ENCODE data around the gene TTC34.

The TTC34 gene

GRCh38 chr1:2828586-2829250 is 27.2 kb upstream of the TTC34 start:
- DNase-seq, result no peak

GRCh38 chr1:2826736-2827292 is 25.3 kb upstream of the TTC34 start:
- DNase-seq, result no peak

- no peak for DNase-seq
Measured at GRCh38 chr1:2826316-2826715, 24.8 kb upstream of the TTC34 start.

DNA sequence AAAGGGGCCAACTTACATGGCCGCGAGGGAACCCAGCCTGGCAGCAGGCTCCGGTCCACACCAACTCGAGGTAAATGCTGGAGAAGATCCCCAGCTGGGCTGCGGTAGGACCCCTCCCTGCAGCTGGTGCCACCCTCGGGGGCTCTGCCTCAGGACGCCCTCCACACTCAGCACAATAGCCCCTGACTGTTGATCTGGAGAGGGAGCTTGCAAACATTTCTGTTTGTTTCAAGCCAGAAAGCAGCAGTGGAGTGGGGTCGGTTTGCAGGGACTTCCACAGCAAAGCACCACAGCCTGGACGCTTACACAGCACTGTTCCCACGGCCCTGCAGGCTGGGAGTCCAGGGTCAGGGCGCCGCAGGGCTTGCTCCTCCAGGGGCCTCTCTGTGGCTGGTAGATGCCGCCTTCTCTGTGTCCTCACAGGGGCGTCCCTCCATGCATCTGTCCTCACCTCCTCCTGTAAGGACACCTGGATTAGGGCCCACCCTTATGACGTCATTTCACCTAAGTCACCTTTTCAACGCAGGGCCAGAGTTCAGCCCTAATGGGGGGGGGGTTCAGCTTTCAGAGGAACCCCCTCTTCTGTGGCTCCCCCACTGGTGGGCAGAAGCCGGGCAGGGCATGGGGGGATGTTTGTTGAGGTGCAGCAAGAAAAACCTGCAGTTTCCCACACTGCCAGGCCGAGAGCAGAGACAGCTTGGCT is 24.1 kb upstream of the TTC34 start:
- DNase-seq, result no peak

GRCh38 chr1:2824999-2825398 is 23.5 kb upstream of the TTC34 start:
- no peak for DNase-seq

- no peak for DNase-seq
Measured at GRCh38 chr1:2823921-2824610, 22.6 kb upstream of the TTC34 start.

DNA sequence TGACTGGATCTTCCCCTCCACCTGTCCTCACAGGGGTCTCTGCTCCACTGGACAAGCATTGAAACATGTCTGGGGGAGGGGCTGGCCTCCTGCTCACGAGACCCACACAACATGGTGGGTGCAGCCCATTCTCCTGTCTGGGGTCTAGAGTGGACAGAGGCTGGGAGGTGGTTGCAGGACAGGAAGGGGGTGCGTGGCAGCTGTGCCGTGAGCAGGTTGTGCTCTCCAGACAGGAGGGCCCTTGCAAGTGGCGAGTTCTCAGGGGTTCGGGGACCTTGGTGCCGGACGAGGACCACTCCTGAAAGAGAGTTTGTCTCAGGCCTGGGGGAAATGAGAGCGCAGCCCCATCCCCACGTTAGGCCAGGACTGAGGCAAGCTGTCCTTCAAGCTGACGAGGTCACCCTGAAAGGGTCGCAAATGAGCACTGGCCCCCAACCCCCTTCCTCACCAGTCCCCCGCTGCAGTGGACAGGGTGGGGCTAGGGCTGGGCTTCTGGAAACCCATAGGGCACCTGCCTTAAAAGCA is 21.2 kb upstream of the TTC34 start:
- no peak for DNase-seq

- DNase-seq, result peak; percentile 30
Measured at GRCh38 chr1:2821966-2822620, 20.6 kb upstream of the TTC34 start.

DNA sequence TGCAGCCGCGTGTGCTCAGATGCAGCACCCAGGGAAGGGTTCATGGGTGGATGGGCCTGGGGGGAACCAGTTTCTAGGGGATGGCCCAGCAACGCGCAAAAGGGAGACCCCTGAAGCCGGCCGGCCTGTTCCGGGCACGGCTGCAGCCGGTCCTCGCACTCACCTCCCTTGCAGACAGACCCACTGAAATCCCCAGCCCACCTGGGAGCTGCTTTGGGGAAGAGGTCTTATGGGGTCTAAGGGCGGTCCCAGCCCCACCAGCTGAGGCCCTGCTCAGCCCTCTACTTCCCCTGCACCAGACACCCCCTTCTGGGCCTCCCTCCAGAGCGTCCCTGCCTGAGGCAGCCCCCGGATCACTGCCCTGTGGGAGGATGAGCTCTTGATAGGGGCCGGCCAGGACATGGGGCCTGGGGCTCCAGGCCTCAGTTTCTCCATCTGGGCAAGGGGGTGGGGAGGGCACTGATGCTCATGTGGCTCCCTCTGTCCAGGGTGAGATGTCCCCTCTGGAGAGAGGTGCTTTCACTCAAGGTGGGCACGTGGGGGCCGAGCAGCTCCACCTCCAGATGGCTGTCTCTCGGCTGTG is 20.0 kb upstream of the TTC34 start:
- no peak for DNase-seq

DNA sequence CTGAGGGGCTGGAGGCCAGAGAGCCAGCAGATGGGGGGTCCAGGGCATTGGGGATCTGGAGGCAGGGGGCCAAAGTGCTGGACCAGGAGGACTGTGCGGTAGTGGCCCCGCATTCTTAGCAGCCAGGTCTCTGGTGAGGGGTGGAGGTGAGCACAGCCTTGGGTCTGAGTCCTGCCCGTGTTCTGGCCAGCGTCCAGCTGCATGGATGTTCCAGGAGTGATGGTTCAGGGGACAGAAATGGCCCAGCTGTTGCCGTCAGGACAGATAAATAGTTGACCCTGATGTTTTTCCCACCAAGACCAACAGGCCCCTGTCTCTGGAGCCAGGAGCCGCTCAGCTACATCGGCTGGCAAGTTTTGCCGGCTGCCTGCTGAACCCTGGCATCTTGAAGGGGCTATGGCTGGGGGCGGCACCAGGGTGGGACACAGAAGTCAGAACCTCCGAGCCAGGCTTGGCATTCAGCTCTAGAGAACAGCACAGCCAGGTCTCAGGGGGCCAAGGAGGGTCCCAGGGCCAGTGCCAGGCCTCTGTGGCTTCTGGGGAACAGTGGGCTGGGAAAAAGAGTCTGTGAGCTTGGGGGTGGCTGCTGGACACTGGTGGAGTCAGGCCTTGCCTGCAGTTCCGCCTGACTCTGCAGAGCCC is 19.4 kb upstream of the TTC34 start:
- no peak for DNase-seq

DNA sequence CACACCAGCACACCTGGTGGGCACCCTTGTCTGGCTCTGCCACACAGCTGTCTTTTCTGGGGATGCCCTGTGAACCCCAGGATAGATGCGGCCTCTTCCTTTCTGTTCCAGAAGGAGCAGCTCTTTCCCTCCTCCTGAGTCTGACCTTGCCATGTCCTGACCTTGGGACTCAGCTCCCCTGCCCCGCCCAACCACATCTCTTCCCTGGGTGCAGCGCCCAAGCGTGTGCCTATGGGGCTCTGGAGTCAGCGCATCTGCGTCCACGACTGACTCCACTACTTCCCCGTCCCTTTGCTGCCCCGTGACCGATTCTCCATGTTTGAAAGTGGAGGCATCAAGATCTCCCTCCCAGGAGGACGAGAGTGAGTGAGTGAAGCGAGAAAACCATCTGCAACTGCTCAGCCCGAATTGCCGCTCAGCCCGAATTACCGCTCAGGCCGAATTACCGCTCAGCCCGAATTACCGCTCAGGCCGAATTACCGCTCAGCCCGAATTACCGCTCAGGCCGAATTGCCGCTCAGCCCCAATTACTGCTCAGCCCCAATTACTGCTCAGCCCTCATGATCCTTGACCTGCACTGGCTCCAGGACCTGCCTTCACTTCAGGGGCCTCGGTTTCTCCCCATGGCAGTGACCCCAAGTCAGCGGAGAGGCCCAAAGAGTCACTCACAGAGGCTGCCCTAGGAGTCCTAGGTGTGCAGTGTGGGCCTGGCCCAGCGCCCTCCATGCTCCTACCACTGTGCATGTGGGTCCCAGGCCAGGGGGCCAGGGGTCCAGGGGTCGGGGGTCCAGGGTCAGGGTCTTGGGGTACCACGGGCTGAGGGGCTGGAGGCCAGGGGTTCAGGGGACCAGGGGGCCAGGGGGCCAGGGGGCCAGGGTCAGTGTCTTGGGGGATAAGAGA is 18.6 kb upstream of the TTC34 start:
- DNase-seq, result no peak

DNA sequence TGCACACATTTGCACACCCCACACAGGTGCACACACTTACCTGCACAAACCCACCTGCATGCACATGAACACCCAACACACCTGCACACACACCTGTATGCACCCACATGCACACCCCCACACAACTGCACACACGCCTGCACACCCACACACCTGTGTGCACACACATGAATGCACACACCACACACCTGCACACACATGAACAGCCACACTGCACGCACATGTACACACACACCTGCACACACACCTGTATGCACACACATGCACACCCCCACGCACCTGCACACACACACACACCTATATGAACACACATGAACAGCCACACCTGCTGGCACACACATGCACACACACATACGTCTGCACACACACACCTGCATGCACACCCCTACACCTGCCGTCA is 17.9 kb upstream of the TTC34 start:
- no peak for DNase-seq

DNA sequence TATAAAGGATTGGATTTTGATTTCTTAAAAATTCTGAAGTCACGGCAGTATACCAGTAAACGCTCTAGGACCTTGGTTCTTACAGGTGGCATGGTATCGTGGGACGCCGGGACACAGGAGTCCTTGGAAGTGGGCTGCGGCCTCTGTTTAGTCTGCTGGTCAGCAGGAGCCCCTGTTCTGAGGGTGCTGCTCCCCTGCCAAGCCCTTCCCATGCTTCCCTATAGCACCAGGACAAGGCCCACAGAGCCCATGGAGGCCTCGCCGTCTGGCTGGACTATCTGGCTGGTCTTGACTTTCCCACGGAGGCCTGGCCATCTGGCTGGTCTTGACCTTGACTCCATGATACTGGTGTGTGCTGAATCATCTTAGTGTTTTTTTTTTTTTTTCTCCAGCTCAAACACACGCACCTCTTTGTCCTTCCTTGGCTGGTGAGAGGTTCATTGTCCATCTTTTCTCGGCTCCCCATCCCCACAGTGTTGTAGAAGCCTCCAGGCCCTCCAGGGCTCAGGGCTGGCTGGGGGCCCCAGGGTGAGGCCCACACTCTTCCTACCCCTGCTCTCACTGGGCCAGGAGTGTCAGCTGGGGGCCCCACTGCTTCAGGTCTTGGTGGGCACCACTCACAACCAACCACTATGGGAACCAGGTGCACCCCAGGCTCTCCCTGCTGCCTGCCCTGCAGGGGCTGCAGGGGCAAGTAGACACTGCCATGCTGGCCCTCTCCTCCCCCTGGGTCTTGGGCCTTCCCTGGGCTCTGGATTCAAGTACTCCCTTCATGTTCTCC is 16.5 kb upstream of the TTC34 start:
- DNase-seq, result no peak

GRCh38 chr1:2816786-2817185 is 15.3 kb upstream of the TTC34 start:
- DNase-seq, result no peak

GRCh38 chr1:2815551-2815950 is 14.1 kb upstream of the TTC34 start:
- no peak for DNase-seq

DNA sequence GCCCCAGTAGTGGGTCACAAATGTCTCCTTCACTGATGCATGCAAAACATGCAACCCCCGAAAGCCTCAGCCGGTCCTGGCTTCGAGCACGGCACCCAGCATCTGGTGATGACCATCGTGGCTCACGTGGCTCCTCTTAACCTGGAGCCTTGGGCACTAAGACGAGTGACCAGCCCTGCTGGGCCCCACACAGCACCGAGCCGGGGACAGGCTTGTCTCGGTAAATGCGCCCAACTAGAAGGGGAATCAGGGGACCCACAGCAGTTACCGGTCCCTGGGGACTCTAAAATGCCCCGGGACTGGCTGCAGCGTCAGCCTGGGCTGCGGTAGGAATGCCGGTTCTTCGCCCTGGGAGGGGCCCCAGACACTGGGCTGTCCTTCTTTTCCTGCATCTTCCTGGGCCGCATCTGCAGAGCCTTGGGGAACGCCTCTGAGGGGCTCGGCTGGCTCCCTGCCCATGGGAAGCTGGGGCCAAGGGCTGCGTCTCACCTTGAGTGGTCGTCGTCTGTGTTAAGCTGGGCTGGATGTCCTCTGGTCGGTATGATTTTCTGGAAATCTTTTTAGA is 13.1 kb upstream of the TTC34 start:
- no peak for DNase-seq

GRCh38 chr1:2812939-2813653 is 11.6 kb upstream of the TTC34 start:
- no peak for DNase-seq

DNA sequence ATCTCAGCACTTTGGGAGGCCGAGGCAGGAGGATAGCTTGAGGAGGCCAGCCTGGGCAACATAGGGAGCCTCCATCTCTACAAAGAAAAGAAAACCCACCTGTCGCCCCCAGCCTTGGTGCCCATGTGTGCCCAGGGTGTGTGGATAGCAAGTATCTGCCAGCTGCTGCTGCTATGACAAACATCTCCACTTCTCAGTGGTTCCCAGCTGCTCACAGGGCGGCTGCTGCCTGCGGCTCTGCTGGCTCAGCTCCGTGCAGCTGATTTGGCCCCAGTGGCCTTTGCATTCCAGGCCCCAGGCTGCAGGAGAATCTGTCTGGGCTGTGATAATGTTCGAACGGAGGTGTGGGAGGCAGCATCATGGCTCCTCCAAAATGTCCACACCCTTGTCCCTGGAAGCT is 10.6 kb upstream of the TTC34 start:
- no peak for DNase-seq

- DNase-seq, result no peak
Measured at GRCh38 chr1:2811533-2811918, 10.0 kb upstream of the TTC34 start.

Data from activated CD4-positive, alpha-beta T cell treated with anti-CD3 and anti-CD28 coated beads for 1 hour (primary cell).